Retinal pigment epithelial cell (primary cell): ENCODE data around the gene DLGAP1.

Source experiments
- DNase-seq: peaks from one replicate; pipeline ENCODE4 v3.0.0-alpha.2; 2010; ENCODE audit warnings: low read depth
- H3K4me3 ChIP-seq: 2 replicates; pipeline ENCODE4 v1.5.1; 2011; ENCODE audit warnings: mild to moderate bottlenecking, low read length, control low read depth, moderate library complexity
- TF ChIP-seq, protein P1 (sequence below): conservative IDR thresholded peaks from 2 replicates; pipeline ENCODE4 v1.5.1; 2011; ENCODE audit warnings: low read depth, low read length, control low read depth, inconsistent platforms

Gene DLGAP1

DNA sequence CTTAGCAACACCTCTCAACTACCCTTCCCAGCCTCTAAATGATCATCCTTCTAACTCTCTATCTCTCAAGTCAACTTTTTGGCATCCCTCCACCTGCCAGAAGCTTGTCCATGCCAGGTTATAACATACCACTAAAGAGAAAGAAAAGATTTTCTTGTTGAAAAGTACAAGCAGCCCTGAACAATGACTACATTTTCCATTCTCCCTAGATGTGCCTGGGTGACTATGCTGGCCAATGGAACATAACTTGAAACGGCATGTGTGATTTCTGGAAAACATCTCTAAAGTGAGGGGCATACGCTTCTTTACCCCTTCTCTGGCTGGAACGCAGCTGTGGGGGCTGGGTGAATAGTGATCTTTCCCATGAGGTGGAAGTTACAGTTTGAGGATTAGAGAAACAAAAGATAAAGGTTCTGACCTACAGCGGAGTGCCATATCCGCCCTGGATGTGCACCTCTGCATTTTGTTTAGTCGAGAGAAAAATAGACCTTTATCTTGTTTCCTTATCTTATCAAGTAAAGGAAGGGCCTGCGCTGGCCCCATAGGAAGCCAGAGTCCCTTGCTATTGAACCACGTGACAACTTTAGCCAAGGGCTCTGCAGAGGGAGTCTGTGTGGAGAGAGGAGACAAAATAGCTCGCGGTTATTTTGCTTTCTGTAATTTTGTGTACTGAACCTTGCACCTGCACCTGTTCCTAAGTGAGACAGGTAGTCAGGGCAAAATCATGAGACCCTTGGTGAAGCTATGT is 568.4 kb downstream of the DLGAP1 start:
- TF ChIP-seq, protein P1, sequence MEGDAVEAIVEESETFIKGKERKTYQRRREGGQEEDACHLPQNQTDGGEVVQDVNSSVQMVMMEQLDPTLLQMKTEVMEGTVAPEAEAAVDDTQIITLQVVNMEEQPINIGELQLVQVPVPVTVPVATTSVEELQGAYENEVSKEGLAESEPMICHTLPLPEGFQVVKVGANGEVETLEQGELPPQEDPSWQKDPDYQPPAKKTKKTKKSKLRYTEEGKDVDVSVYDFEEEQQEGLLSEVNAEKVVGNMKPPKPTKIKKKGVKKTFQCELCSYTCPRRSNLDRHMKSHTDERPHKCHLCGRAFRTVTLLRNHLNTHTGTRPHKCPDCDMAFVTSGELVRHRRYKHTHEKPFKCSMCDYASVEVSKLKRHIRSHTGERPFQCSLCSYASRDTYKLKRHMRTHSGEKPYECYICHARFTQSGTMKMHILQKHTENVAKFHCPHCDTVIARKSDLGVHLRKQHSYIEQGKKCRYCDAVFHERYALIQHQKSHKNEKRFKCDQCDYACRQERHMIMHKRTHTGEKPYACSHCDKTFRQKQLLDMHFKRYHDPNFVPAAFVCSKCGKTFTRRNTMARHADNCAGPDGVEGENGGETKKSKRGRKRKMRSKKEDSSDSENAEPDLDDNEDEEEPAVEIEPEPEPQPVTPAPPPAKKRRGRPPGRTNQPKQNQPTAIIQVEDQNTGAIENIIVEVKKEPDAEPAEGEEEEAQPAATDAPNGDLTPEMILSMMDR: no peak
- no peak for DNase-seq
- no peak overlapping the region for H3K4me3 ChIP-seq

DNA sequence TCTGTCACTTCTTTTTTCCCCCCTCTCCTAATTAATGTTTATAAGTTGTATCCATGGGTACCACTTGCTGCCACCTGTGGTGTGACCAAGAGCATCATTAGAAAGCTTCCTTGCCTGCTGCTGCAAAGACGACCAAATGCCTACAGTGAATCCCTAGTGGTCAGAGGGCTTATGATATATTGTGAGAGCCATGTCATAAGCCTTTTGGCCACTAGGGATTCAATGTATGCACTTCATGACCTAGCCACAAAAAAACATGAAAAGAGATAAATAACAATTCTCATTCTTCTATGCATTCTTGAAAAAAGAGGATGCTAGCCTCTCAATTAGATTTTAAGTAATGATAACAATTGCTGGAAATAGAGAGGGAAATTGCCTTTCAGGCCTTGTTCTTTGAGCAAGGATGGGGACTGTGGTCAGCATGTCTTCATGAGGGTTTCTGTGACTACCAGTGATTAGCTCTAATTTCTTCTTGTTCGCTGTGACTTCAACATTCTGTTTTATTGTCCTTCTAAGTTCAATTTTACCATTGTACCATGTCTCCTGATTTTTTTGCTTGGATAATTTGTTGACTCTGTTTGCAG is 569.8 kb downstream of the DLGAP1 start:
- no peak overlapping the region for H3K4me3 ChIP-seq
- TF ChIP-seq, protein P1: peak; percentile 36
- DNase-seq: no peak

DNA sequence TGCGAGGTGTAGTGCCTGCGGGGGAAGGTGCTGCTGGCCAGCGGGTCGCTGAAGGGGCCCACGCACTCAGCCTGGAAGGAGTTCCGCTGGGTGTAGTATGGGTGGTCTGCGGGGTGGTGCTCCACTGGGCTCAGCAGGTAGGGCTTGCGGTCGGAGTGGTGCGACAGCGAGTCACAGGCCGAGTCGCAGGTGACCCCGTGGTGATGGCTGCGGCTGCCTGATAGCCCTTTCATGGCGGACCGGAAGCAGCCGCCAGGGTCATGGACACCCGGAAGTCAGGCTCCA is 575.3 kb downstream of the DLGAP1 start:
- TF ChIP-seq, protein P1: no peak
- H3K4me3 ChIP-seq: no peak overlapping the region
- DNase-seq: no peak

DNA sequence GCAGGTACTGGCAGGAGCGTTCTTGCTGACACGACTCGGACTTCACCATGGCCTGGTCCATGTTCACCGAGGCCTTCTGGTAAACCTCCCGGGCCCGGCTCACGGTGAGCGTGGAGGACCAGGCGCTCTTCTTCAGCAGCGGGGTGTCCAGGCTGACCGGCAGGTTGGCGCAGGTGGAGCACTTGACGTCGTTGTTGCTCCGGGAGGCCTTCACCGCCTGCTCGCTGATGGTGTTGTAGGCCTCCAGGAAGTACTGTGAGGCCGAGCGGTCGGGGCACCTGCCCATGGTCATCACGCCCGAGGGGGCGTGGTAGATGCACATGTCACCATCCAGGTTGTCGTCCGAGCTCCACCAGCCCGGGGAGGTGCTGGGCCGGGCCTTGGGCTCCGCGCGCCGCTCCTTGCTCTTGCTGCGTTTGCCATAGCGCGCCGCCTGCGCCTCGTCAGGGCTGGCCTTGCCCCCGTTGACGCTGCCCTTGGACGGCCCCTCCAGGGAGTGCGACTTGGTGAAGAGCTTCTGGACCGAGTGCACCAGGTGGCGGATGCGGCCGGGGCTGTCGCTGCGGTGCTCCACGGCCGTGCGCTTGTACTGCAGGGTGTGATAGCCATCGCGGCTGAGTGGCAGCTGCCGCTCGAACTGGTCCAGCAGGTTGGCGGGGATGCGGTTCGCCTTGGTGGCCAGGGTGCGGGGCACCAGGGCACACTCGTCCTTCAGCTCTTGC is 575.8 kb downstream of the DLGAP1 start:
- TF ChIP-seq, protein P1: no peak
- H3K4me3 ChIP-seq: no peak overlapping the region
- DNase-seq: no peak

DNA sequence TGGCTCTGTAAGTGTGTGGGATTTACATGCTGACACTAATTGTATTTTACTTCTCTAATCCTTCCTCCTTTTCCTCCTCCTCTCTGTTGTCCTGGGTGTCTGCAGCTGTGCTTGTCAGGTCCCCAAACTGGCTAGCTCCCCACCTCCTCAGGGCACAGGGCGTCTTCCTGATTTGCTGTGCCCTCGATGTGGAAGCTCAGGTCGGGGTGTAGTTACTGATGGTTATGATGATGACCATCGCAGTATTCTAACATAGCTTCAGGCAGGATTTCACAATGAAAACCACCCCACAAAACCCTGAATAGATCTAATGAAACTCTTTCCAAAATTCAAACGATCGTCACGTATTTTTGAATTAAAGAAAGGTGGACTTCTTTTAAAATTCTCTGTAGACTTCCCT is 576.7 kb downstream of the DLGAP1 start:
- no peak overlapping the region for H3K4me3 ChIP-seq
- no peak for DNase-seq
- TF ChIP-seq, protein P1: no peak

DNA sequence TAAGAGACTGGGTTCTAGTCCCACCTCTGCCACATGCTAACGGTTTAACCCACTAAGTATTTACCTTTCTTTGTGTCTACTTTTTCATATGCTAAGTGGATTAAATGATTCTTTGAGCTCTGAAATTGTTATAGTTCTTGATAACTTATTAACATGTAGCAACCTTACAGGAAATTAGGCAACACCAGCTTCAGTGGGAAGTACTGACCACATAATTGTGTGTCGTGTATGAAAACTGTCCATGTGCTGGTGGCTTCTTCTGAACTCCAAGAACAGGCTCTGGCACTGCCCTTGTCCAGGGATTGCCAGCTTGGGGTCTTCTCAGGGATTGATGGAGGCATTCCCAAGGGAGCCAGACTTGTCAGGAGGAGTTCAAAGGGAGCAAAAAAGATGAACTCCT is 577.4 kb downstream of the DLGAP1 start:
- TF ChIP-seq, protein P1: no peak
- no peak for DNase-seq
- H3K4me3 ChIP-seq: no peak overlapping the region

DNA sequence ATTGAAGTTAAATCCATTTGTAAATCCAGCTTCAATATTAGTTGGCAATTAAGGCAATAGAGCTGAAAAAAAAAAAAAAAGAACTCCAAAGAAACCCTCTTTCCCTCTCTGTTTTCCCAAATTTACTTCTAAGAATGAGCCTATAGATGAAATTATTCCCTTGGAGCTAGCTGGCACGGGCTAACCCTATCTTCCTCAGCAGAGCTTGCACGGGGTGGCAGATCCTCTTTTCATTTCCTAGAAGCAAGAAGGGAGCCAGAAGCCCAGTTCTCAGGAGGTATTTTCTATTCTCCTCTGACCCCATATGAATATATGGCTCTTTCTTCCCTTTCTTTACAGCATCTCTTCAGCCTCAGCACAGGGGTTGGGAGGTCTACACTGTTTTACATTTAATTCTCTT is 579.1 kb downstream of the DLGAP1 start:
- no peak overlapping the region for H3K4me3 ChIP-seq
- no peak for DNase-seq
- TF ChIP-seq, protein P1: no peak
